AG08395 (cell line): ENCODE measurements around the gene GABRE.
"Not testable (repeated sequence)": the region's sequence is repeated elsewhere in the genome, so short reads cannot be mapped to it uniquely, and the experiment has no call there.

Experiments used
- DNase-seq: peaks from one replicate; pipeline ENCODE4 v3.0.0; 2012; ENCODE audit warnings: mixed read lengths, low spot score

GABRE gene

DNA sequence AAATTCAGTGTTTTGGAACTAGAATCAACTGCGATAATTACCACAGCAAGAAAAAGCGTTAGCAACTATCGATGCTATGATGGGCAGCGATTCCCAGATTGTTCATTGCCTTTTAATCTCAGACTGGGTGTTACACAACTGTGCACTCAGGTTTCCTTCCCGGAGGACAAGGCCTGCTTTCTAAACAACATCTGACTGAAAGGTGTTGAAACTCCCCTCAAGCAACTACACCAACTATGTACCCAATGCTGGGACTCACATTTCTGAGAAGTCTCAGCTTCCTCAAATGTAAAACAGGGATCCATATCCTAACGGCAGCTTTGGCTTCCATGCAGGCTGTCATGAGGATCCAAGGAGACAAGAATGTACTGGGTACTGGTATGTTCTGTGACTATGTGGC is 8.2 kb downstream of the GABRE start:
- no peak for DNase-seq

DNA sequence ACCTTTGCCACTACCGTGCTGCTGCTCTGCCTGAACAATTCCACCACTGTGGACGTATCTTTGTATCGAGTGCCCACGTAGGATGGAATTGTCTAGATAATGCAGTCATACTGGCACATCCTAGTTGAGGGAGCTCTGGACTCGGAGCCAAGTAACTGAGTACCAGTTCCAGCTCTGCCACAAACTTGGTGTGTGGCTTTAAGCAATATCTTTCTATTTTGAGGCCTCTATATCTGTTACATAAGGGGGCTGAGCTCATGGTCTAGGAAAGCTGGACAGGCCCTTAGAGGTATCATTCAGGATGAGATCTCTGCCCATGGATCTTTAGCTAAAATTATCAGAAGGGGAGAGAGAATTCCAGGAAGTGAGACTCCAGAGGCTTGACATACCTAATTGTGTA is 12.4 kb downstream of the GABRE start:
- no peak for DNase-seq

- DNase-seq, result no peak
Observed at GRCh38 chrX:151958101-151958500, 16.4 kb downstream of the GABRE start.

DNA sequence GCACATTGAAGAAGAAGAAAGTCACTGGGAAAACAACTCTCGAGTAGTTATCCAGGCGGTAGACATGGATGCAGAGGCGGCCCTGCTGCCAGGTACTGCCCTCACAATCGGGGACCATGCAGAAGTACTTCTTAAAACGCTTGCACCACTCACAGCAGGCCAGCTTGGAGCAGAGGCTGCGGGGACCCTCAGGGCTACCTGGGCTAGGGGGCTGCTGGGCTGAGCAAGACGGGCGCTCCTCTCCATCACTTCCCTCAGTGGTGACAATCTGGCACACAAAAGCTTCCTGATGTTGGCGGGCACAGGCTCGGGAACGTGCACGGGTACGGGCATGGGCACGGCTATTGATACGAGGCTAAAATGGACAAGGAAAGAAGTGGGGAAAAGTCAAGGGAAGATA is 19.7 kb downstream of the GABRE start:
- DNase-seq, result no peak

DNA sequence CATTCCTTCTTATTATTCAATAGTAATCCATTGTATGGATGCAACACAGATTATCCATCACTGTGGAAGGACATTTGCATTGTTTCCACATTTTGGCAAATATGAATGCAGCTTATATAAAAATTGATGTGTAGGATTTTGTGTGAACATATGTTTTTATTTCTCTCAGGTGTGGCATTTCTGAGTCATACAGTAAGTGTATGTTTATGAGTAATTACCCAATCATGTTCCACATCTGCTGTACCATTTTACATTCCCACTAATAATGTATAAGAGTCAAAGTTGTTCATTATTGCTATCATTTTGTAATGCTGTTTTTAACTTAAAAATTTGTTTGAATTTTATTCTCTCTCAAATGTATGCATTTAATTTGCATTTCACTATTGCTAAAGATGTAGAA is 36.3 kb downstream of the GABRE start:
- no peak for DNase-seq

DNA sequence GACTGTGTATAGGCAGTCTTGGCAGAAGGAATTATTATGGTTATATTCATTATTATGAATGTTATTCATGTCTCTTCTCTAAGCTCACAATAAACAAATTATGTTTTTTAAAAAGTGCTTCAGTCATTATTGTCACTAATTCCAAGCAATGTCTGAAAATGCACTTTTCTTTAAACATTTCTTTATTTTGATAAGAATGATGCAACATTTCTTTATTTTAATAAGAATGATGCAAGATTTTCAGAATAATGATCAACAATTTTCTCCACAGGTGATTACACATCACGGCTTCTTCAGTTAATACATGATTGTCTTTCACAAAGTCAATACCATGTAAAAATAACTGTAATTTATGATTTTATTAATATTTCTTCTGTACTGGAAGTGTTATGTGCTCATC is 39.1 kb downstream of the GABRE start:
- no peak for DNase-seq

- no peak for DNase-seq
Observed at GRCh38 chrX:151929126-151929525, 45.4 kb downstream of the GABRE start.

DNA sequence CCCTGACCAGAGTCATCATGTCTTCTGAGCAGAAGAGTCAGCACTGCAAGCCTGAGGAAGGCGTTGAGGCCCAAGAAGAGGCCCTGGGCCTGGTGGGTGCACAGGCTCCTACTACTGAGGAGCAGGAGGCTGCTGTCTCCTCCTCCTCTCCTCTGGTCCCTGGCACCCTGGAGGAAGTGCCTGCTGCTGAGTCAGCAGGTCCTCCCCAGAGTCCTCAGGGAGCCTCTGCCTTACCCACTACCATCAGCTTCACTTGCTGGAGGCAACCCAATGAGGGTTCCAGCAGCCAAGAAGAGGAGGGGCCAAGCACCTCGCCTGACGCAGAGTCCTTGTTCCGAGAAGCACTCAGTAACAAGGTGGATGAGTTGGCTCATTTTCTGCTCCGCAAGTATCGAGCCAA is 50.8 kb downstream of the GABRE start:
- no peak for DNase-seq

GRCh38 chrX:151922692-151923091 is 51.8 kb downstream of the GABRE start:
- no peak for DNase-seq

DNA sequence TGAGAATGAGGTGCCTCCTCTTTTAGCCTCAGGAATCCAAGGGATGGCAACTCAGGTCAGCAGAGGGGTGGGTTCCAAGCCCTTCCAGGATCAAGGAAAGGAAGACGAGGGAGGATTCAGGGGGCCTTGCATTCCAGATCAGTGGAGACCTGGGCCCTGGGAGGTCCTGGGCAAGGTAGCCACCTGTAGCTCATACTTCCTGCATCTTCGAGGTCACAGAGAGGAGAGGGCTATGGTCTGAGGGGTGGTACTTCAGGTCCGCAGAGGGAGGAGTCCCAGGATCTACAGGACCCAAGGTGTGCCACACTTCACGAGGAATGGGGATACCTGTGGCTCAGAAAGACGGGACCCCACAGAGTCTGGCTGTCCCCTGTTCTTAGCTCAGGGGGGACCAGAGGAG is 52.6 kb downstream of the GABRE start:
- no peak for DNase-seq

DNA sequence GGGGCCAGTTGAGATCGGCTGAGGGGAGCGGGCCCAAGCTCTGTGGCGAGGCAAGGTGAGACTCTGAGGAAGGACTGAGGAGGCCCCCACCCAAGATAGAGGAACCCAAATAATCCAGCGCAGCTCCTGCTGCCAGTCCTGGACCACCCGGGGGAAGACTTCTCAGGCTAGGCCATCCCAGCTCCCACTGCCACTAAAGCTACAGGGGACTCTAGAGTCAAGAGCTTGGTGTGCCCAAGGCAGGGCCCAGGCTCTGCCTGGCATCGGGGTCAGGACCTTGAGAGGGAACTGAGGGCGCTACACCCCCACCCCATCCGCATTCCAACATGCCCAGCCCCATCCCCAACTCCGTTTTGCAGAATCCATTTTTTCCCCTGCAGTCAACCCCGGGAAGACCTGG is 53.2 kb downstream of the GABRE start:
- DNase-seq, result no peak

DNA sequence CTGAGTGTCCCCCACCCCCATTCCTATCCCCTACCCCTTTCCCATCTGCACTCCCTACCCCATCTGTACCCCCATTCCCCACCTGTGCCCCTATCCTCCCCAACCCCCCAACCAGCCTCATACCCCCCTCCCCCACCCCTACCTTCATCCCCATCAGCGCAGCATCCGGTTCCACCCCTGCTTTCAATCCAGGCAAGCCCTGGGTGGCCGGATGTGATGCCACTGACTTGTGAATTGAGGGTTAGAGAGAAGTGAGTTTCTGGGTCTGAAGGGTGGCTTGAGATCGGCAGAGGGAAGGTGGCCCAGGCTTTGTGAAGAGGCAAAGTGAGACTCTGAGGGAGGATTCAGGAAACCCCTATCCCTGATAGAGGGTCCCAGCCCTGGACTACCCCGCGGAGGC is 53.9 kb downstream of the GABRE start:
- DNase-seq, result no peak

DNA sequence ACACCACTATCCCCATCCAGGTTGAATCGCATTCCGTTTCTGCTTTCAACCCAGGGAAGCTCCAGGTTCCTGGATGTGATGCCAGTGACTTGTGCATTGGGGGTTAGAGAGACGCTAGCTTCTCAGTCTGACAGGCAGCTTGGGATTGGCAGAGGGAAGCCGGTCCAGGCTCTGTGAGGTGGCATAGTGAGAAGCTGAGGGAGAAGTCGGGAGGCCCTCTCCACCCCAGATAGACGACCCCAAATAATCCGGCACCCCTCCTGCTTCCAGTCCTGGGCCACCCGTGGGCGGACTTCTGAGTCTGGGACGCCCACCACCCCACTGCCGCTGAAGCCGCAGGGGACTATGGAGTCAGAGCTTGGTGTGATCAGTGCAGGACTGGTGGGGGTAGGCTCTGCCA is 54.4 kb downstream of the GABRE start:
- no peak for DNase-seq

DNA sequence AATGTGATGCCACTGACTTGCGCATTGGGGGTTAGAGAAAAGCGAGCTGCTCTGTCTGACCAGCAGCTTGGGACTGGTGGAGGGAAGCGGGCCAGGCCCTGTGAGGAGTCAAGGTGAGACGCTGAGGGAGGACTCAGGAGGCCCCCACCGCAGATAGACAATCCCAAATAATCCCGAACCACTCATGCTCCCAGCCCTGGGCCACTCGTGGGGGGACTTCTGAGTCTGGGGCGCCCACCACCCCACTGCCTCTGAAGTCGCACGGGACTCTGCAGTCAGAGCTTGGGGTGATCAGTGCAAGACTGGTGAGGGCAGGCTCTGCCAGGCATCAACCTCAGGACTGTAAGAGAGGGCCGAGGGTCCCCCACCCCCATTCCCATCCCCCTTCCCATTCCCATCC is 54.9 kb downstream of the GABRE start:
- no peak for DNase-seq

DNA sequence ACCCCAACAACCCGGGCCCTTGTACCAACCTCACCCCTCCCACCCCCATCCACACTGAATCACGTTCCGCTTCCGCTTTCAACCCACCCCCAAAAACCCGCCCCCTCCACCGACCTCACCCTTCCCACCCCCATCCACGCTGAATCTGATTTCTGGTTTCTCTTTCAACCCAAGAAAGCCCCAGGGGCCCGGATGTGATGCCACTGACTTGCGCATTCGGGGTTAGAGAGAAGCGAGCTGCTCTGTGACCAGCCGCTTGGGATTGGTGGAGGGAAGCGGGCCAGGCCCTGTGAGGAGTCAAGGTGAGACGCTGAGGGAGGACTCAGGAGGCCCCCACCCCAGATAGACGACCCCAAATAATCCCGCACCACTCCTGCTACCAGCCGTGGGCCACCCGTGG is 55.7 kb downstream of the GABRE start:
- DNase-seq, result not testable (repeated sequence)

- DNase-seq, result no peak
Observed at GRCh38 chrX:151912780-151913179, 61.7 kb downstream of the GABRE start, which contains the start of gene MAGEA4. Gene MAGEA4 (plus strand): TSS chrX:151912889. CDS start chrX:151923665, 10,776 bp downstream.

GRCh38 chrX:151912221-151912620 is 62.3 kb downstream of the GABRE start:
- no peak for DNase-seq

GRCh38 chrX:151904989-151905388 is 69.5 kb downstream of the GABRE start:
- DNase-seq, result no peak
